ENCODE results near the gene CYB5B.

GRCh38 chr16:69405757-69406156 is 18.7 kb upstream of the CYB5B start:
- TF ChIP-seq EZH2 (IDR thresholded peaks at IDR 0.05; ENCODE audit: borderline replicate concordance, low read depth, low read length, severe bottlenecking) (no peak), GATA2 (IDR thresholded peaks at IDR 0.05; ENCODE audit: insufficient read depth, insufficient read length, low read depth, low read length) (no peak), CTCF (IDR thresholded peaks at IDR 0.05; ENCODE audit: extremely low read depth in 1 of 2, insufficient read depth in 1 of 2, low read depth in 1 of 2, low read length in 2 of 2) (no peak), POLR2AphosphoS5 (IDR thresholded peaks at IDR 0.05; ENCODE audit: insufficient read depth, low read depth, low read length) (no peak), MAX (IDR thresholded peaks at IDR 0.05; ENCODE audit: insufficient read depth, insufficient read length) (no peak)

Data from endothelial cell of umbilical vein (primary cell).